Tibial nerve (tissue), 4 donors: ENCODE measurements around the gene PIP. TPM values are rescaled to one million over a fixed set of nuclear protein-coding genes. Genes with fewer than 3 reads are reported as not detected.

Experiments used
- DNase-seq, 2 donors: peaks; one replicate each; pipeline ENCODE4 v3.0.0-alpha.2; 2019; ENCODE audit warnings: low spot score in 2 of 2
- H3K27ac ChIP-seq, 4 donors: fragments of 200-600 bp; sonication (generic) in 3 of 4; one replicate each; pipeline ENCODE4 v1.5.1; 2017 to 2019; ENCODE audit warnings: mild to moderate bottlenecking in 1 of 4
- H3K27me3 ChIP-seq, 2 donors: fragments of 200-600 bp; sonication (generic) in 1 of 2; one replicate each; pipeline versions ENCODE4 v1.5.1 to v1.6.0; 2017 to 2019
- H3K36me3 ChIP-seq, 3 donors: fragments of 200-600 bp; sonication (generic); one replicate each; pipeline ENCODE4 v1.5.1; 2018 to 2019
- H3K4me1 ChIP-seq, 4 donors: fragments of 200-600 bp; sonication (generic) in 3 of 4; one replicate each; pipeline ENCODE4 v1.5.1; 2017 to 2019
- H3K4me3 ChIP-seq, 4 donors: fragments of 200-600 bp; sonication (generic) in 3 of 4; one replicate each; pipeline ENCODE4 v1.5.1; 2017 to 2019; ENCODE audit warnings: mild to moderate bottlenecking in 1 of 4, moderate library complexity in 1 of 4
- H3K9me3 ChIP-seq, 4 donors: fragments of 200-600 bp; sonication (generic) in 3 of 4; one replicate each; pipeline ENCODE4 v1.5.1; 2017 to 2019
- CTCF ChIP-seq, 5 experiments: fragments of 200-600 bp in 3 of 5; fragments of 450-650 bp in 2 of 5; sonication (generic) in 3 of 5; IDR thresholded peaks; one replicate each; pipeline ENCODE4 v1.5.1; 2016 to 2019; ENCODE audit warnings: antibody characterized with exemption in 5 of 5, mild to moderate bottlenecking in 3 of 5, moderate library complexity in 2 of 5
- EP300 ChIP-seq, 2 donors: sonication (generic); formaldehyde crosslinking; IDR thresholded peaks; one replicate each; pipeline ENCODE4 v1.6.1; 2017; ENCODE audit warnings: antibody characterized with exemption in 2 of 2, mild to moderate bottlenecking in 1 of 2
- POLR2A ChIP-seq, 2 donors: fragments of 450-650 bp; IDR thresholded peaks; one replicate each; pipeline ENCODE4 v1.6.1; 2017; ENCODE audit warnings: antibody characterized with exemption in 2 of 2, mild to moderate bottlenecking in 2 of 2, moderate library complexity in 2 of 2
- WGBS, 2 donors: methylation state at CpG; one replicate each; pipeline ENCODE4 v1.1.5; 2018; 5-methylcytosine and 5-hydroxymethylcytosine counted together
- total RNA-seq, 4 donors: library from RNA; depleted of rRNA; stranded (reverse); fragments of >200 nt; gene quantifications; one replicate each; pipeline ENCODE4 v1.1.0, GENCODE V29; 2016

Gene PIP
- total RNA-seq, 4 donors from 2014 or later, result not detected

GRCh38 chr7:143129051-143129450 lies 2.8 kb upstream of the PIP start:
- 71 to 83% methylated on average over 3 of the region's 3 CpGs for WGBS, 2 donors
- TF ChIP-seq EP300 (IDR thresholded peaks at IDR 0.05) (no peak), CTCF (IDR thresholded peaks at IDR 0.05) (no peak), POLR2A (IDR thresholded peaks at IDR 0.05) (no peak)
- no peak for DNase-seq
- peaks cover 0 to 11% (median 0%) of the 10 kb centered on the region in 4 donors for H3K9me3 ChIP-seq
- H3K36me3 ChIP-seq, result no peaks in the 10 kb centered on the region
- no peaks in the 10 kb centered on the region for H3K4me1 ChIP-seq
- H3K4me3 ChIP-seq, result no peak overlapping the region
- H3K27me3 ChIP-seq, result no peaks in the 10 kb centered on the region
- no peak overlapping the region for H3K27ac ChIP-seq

- H3K27me3 ChIP-seq, result no peaks in the 10 kb centered on the region
- no peak for TF ChIP-seq POLR2A (IDR thresholded peaks at IDR 0.05)
- TF ChIP-seq CTCF (IDR thresholded peaks at IDR 0.05), result no peak
- no peak for TF ChIP-seq EP300 (IDR thresholded peaks at IDR 0.05)
- H3K4me3 ChIP-seq, result no peak overlapping the region
- DNase-seq, result no peak
- H3K36me3 ChIP-seq, result no peaks in the 10 kb centered on the region
- H3K27ac ChIP-seq, result no peak overlapping the region
- H3K9me3 ChIP-seq, result peaks cover 0 to 9% (median 0%) of the 10 kb centered on the region in 4 donors
- H3K4me1 ChIP-seq, result no peaks in the 10 kb centered on the region
Observed at GRCh38 chr7:143129477-143129876, 2.4 kb upstream of the PIP start.

- Histone ChIP-seq H3K36me3 (no peaks in the 10 kb centered on the region), H3K9me3 (peaks cover 0 to 3% (median 0%) of the 10 kb centered on the region in 4 donors), H3K4me3 (no peak overlapping the region), H3K27ac (no peak overlapping the region), H3K4me1 (no peaks in the 10 kb centered on the region), H3K27me3 (no peaks in the 10 kb centered on the region)
- no peak for DNase-seq
- no peak for TF ChIP-seq CTCF (IDR thresholded peaks at IDR 0.05)
- no peak for TF ChIP-seq POLR2A (IDR thresholded peaks at IDR 0.05)
- no peak for TF ChIP-seq EP300 (IDR thresholded peaks at IDR 0.05)
Observed at GRCh38 chr7:143130541-143130940, 1.3 kb upstream of the PIP start.

- TF ChIP-seq POLR2A (IDR thresholded peaks at IDR 0.05) (no peak), EP300 (IDR thresholded peaks at IDR 0.05) (no peak), CTCF (IDR thresholded peaks at IDR 0.05) (no peak)
- H3K36me3 ChIP-seq, result no peaks in the 10 kb centered on the region
- H3K27ac ChIP-seq, result no peak overlapping the region
- H3K27me3 ChIP-seq, result no peaks in the 10 kb centered on the region
- H3K4me3 ChIP-seq, result no peak overlapping the region
- H3K4me1 ChIP-seq, result no peaks in the 10 kb centered on the region
- peaks cover 0 to 11% (median 0%) of the 10 kb centered on the region in 4 donors for H3K9me3 ChIP-seq
- no peak for DNase-seq
Observed at GRCh38 chr7:143147070-143147469, 15.2 kb downstream of the PIP start.

- 72 to 84% methylated on average over 4 of the region's 4 CpGs for WGBS, 2 donors
- Histone ChIP-seq H3K27me3 (no peaks in the 10 kb centered on the region), H3K4me3 (no peak overlapping the region), H3K4me1 (no peaks in the 10 kb centered on the region), H3K36me3 (no peaks in the 10 kb centered on the region), H3K27ac (no peak overlapping the region), H3K9me3 (peaks cover 0 to 17% (median 0%) of the 10 kb centered on the region in 4 donors)
- DNase-seq, result no peak
- TF ChIP-seq POLR2A (IDR thresholded peaks at IDR 0.05), result no peak
- no peak for TF ChIP-seq EP300 (IDR thresholded peaks at IDR 0.05)
- TF ChIP-seq CTCF (IDR thresholded peaks at IDR 0.05), result no peak
Observed at GRCh38 chr7:143148050-143148449, 16.2 kb downstream of the PIP start.
